PC-3 (cell line): ENCODE measurements around the gene DGKI.

ENCODE experiments used
- CTCF ChIP-seq: fragments of 300-600 bp; sonication (generic); conservative IDR thresholded peaks from 2 replicates; pipeline ENCODE4 v1.5.1; 2017; ENCODE audit warnings: antibody characterized with exemption, low read depth, mild to moderate bottlenecking, low read length
- EZH2 ChIP-seq: fragments of 300-600 bp; sonication (generic); IDR thresholded peaks from one replicate; pipeline ENCODE4 v1.6.1; 2017; ENCODE audit warnings: antibody characterized with exemption, mild to moderate bottlenecking, low read length; ENCODE audit not compliant: unreplicated experiment

DNA sequence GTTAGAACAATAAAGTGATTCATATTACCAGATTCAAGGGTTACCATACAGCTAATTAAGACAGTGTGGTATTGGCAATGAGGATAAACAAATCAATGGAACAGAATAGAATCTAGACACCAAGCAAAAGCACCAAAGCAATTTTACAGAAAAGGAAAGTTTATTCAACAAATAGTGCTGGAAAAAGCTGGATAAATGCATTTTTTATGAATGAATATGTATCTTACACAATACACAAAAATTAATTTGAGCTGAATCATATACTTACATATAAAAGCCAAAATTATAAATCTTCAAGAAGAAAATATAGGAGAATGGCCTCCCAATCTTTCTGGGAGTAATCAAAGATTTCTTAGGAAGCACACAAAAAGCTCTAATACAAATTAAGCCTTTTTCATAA is 282.8 kb downstream of the DGKI start:
- TF ChIP-seq CTCF (no peak), EZH2 (no peak)
